ENCODE data around the gene RBBP8NL. TPM values are rescaled to one million over a fixed set of nuclear protein-coding genes. Genes with fewer than 3 reads are reported as not detected.

RBBP8NL gene
- polyA plus RNA-seq, 2 of the 4 experiments (the other 2 are of a cell fraction): not detected

GRCh38 chr20:62364911-62365736 lies 62.2 kb downstream of the RBBP8NL start:
- no peak for ATAC-seq
- ChIA-PET CTCF (interaction anchor here (0.6 to 12.6 kb wide), 10 partner anchors 8 to 1610 kb away, joined by 3 to 290 read pairs (median 13); partner anchors contain the start of gene ADRM1), POLR2A (interaction anchor here (1.1 to 5.0 kb wide), 4 partner anchors 8 to 62 kb away, joined by 3 to 61 read pairs (median 18); partner anchors contain the start of genes ADRM1 and RPS21)
- no peak for TF ChIP-seq TFCP2L1 (CRISPR knock-in tag; IDR thresholded peaks at IDR 0.05)
- no peak for TF ChIP-seq CEBPB (IDR thresholded peaks at IDR 0.05)
- TF ChIP-seq JUNB (IDR thresholded peaks at IDR 0.05): no peak
- peak; percentile 20; the same call in 1 of the 2 replicates for TF ChIP-seq MAX (IDR thresholded peaks at IDR 0.05)
- TF ChIP-seq ESRRA (IDR thresholded peaks at IDR 0.05; ENCODE audit: borderline replicate concordance, low read length): no peak
- no peak for TF ChIP-seq BCL3 (IDR thresholded peaks at IDR 0.05)
- no peak for TF ChIP-seq GATA3 (IDR thresholded peaks at IDR 0.05; ENCODE audit: borderline replicate concordance)
- 0 out of 2 replicates have a peak, but pooled peaks have one; percentile 22 for TF ChIP-seq TP53 (CRISPR knock-in tag; IDR thresholded peaks at IDR 0.05)
- TF ChIP-seq MAZ (IDR thresholded peaks at IDR 0.05; ENCODE audit: borderline replicate concordance, low read depth, low read length): no peak
- TF ChIP-seq, protein P1, sequence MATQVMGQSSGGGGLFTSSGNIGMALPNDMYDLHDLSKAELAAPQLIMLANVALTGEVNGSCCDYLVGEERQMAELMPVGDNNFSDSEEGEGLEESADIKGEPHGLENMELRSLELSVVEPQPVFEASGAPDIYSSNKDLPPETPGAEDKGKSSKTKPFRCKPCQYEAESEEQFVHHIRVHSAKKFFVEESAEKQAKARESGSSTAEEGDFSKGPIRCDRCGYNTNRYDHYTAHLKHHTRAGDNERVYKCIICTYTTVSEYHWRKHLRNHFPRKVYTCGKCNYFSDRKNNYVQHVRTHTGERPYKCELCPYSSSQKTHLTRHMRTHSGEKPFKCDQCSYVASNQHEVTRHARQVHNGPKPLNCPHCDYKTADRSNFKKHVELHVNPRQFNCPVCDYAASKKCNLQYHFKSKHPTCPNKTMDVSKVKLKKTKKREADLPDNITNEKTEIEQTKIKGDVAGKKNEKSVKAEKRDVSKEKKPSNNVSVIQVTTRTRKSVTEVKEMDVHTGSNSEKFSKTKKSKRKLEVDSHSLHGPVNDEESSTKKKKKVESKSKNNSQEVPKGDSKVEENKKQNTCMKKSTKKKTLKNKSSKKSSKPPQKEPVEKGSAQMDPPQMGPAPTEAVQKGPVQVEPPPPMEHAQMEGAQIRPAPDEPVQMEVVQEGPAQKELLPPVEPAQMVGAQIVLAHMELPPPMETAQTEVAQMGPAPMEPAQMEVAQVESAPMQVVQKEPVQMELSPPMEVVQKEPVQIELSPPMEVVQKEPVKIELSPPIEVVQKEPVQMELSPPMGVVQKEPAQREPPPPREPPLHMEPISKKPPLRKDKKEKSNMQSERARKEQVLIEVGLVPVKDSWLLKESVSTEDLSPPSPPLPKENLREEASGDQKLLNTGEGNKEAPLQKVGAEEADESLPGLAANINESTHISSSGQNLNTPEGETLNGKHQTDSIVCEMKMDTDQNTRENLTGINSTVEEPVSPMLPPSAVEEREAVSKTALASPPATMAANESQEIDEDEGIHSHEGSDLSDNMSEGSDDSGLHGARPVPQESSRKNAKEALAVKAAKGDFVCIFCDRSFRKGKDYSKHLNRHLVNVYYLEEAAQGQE (IDR thresholded peaks at IDR 0.05): no peak
- no peak for TF ChIP-seq MYC (IDR thresholded peaks at IDR 0.05; ENCODE audit: borderline replicate concordance, low read length)
- TF ChIP-seq BHLHE40 (IDR thresholded peaks at IDR 0.05; ENCODE audit: low read depth, low read length): no peak
- TF ChIP-seq ZC3H11A (IDR thresholded peaks at IDR 0.05): no peak
- no peak for FAIRE-seq
- Histone ChIP-seq H3K27ac (peak overlapping the region; percentile 97 to 99), H3K9me3 (no peaks in the 10 kb centered on the region), H3K4me3 (peak overlapping the region; percentile 100), H3K4me1 (peaks cover 60% of the 10 kb centered on the region), H3K4me2 (peak overlapping the region; percentile 91)
- DNase-seq (ENCODE audit: low read depth in 1 of 2, low spot score in 1 of 2): peak in 1 of 2 experiments; percentile 56
- 2% methylated on average over 20 of the region's 27 CpGs for WGBS (ENCODE audit: missing lambda C conversion rate)

- DNase-seq (ENCODE audit: low read depth in 1 of 2, low spot score in 1 of 2): peak in 1 of 2 experiments; percentile 62
- WGBS (ENCODE audit: missing lambda C conversion rate): 11% methylated on average over 15 of the region's 22 CpGs
- ChIA-PET POLR2A (interaction anchor here (1.2 to 4.3 kb wide), 3 partner anchors 14 to 46 kb away, joined by 3 to 30 read pairs (median 6); partner anchors contain the start of gene RPS21), CTCF (interaction anchor here (0.6 to 12.6 kb wide), 15 partner anchors 7 to 1609 kb away, joined by 3 to 290 read pairs (median 6); partner anchors contain the start of gene ADRM1)
- Histone ChIP-seq H3K4me1 (peaks cover 60% of the 10 kb centered on the region), H3K9me3 (no peaks in the 10 kb centered on the region), H3K4me3 (peak overlapping the region; percentile 100), H3K4me2 (peak overlapping the region; percentile 91), H3K27ac (peak overlapping the region; percentile 97 to 99)
- no peak for FAIRE-seq
- no peak for ATAC-seq
- TF ChIP-seq, protein P2, sequence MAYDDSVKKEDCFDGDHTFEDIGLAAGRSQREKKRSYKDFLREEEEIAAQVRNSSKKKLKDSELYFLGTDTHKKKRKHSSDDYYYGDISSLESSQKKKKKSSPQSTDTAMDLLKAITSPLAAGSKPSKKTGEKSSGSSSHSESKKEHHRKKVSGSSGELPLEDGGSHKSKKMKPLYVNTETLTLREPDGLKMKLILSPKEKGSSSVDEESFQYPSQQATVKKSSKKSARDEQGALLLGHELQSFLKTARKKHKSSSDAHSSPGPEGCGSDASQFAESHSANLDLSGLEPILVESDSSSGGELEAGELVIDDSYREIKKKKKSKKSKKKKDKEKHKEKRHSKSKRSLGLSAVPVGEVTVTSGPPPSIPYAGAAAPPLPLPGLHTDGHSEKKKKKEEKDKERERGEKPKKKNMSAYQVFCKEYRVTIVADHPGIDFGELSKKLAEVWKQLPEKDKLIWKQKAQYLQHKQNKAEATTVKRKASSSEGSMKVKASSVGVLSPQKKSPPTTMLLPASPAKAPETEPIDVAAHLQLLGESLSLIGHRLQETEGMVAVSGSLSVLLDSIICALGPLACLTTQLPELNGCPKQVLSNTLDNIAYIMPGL (CRISPR knock-in tag; IDR thresholded peaks at IDR 0.05; ENCODE audit: borderline replicate concordance): no peak
- TF ChIP-seq ATOH8 (CRISPR knock-in tag; IDR thresholded peaks at IDR 0.05; ENCODE audit: low read depth) (peak; percentile 51; the same call in 1 of the 2 replicates), CEBPB (IDR thresholded peaks at IDR 0.05) (peak in 1 of 2 experiments; percentile 22; a peak in 1 of 4 replicates), POLR2A (IDR thresholded peaks at IDR 0.05; ENCODE audit: low read length) (peak; percentile 30), ZNF302 (CRISPR knock-in tag; IDR thresholded peaks at IDR 0.05) (peak; percentile 37; the same call in 1 of the 2 replicates), HOXB5 (CRISPR knock-in tag; IDR thresholded peaks at IDR 0.05) (peak; percentile 53; the same call in 1 of the 2 replicates), FOSL2 (IDR thresholded peaks at IDR 0.05) (no peak), FOSL2 (CRISPR knock-in tag; IDR thresholded peaks at IDR 0.05) (peak; percentile 74), RFX5 (IDR thresholded peaks at IDR 0.05) (no peak), ZSCAN20 (CRISPR knock-in tag; IDR thresholded peaks at IDR 0.05) (no peak), BCL3 (IDR thresholded peaks at IDR 0.05) (no peak)
- TF ChIP-seq, protein P3, sequence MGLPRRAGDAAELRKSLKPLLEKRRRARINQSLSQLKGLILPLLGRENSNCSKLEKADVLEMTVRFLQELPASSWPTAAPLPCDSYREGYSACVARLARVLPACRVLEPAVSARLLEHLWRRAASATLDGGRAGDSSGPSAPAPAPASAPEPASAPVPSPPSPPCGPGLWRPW (IDR thresholded peaks at IDR 0.05): no peak
Observed at GRCh38 chr20:62363920-62364851, 63.2 kb downstream of the RBBP8NL start.
